ENCODE data around the gene IFT122. TPM values are rescaled to one million over a fixed set of nuclear protein-coding genes. Genes with fewer than 3 reads are reported as not detected.

The IFT122 gene
- total and polyA plus RNA-seq, 9 donors: 20.8 to 58.1 (median 45.6) TPM

DNA sequence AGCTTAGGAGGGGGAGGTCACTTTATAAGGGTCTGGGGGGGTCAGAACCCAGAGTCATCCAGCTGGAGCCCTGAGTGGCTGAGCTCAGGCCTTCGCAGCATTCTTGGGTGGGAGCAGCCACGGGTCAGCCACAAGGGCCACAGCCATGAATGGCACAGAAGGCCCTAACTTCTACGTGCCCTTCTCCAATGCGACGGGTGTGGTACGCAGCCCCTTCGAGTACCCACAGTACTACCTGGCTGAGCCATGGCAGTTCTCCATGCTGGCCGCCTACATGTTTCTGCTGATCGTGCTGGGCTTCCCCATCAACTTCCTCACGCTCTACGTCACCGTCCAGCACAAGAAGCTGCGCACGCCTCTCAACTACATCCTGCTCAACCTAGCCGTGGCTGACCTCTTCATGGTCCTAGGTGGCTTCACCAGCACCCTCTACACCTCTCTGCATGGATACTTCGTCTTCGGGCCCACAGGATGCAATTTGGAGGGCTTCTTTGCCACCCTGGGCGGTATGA, 88.6 kb downstream of the IFT122 start, which contains the start of gene RHO:
RHO (plus strand) TSS at position 51 of the 512 bp plus-strand sequence; CDS start at position 146, 95 bp downstream.
- Histone ChIP-seq H3K4me1 (ENCODE audit: insufficient read depth) (peaks cover 6% of the 10 kb centered on the region), H3K9me3 (no peaks in the 10 kb centered on the region), H3K4me3 (no peak within 1 kb of the TSS), H3K36me3 (no peaks in the 10 kb centered on the region), H3K27ac (no peak within 1 kb of the TSS), H3K27me3 (no peaks in the 10 kb centered on the region)
- intact Hi-C loops (cut with DNase I): no loop called here
- DNase-seq: no peak
- 90 to 96% (median 96%) methylated on average over 18 of the region's 18 CpGs for WGBS, 3 donors
- TF ChIP-seq EP300 (IDR thresholded peaks at IDR 0.05) (no peak), POLR2A (IDR thresholded peaks at IDR 0.05) (no peak)
- TF ChIP-seq, protein P1, sequence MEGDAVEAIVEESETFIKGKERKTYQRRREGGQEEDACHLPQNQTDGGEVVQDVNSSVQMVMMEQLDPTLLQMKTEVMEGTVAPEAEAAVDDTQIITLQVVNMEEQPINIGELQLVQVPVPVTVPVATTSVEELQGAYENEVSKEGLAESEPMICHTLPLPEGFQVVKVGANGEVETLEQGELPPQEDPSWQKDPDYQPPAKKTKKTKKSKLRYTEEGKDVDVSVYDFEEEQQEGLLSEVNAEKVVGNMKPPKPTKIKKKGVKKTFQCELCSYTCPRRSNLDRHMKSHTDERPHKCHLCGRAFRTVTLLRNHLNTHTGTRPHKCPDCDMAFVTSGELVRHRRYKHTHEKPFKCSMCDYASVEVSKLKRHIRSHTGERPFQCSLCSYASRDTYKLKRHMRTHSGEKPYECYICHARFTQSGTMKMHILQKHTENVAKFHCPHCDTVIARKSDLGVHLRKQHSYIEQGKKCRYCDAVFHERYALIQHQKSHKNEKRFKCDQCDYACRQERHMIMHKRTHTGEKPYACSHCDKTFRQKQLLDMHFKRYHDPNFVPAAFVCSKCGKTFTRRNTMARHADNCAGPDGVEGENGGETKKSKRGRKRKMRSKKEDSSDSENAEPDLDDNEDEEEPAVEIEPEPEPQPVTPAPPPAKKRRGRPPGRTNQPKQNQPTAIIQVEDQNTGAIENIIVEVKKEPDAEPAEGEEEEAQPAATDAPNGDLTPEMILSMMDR (IDR thresholded peaks at IDR 0.05): no peak

DNA sequence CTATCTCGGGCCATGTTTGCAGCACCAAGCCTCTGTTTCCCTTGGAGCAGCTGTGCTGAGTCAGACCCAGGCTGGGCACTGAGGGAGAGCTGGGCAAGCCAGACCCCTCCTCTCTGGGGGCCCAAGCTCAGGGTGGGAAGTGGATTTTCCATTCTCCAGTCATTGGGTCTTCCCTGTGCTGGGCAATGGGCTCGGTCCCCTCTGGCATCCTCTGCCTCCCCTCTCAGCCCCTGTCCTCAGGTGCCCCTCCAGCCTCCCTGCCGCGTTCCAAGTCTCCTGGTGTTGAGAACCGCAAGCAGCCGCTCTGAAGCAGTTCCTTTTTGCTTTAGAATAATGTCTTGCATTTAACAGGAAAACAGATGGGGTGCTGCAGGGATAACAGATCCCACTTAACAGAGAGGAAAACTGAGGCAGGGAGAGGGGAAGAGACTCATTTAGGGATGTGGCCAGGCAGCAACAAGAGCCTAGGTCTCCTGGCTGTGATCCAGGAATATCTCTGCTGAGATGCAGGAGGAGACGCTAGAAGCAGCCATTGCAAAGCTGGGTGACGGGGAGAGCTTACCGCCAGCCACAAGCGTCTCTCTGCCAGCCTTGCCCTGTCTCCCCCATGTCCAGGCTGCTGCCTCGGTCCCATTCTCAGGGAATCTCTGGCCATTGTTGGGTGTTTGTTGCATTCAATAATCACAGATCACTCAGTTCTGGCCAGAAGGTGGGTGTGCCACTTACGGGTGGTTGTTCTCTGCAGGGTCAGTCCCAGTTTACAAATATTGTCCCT, 89.6 kb downstream of the IFT122 start:
- no peaks in the 10 kb centered on the region for H3K27me3 ChIP-seq
- no peak overlapping the region for H3K4me3 ChIP-seq
- no peaks in the 10 kb centered on the region for H3K9me3 ChIP-seq
- intact Hi-C loops (cut with DNase I): no loop called here
- no peak overlapping the region for H3K27ac ChIP-seq
- no peaks in the 10 kb centered on the region for H3K36me3 ChIP-seq
- 73 to 83% (median 83%) methylated on average over 12 of the region's 12 CpGs for WGBS, 3 donors
- DNase-seq: no peak
- TF ChIP-seq POLR2A (IDR thresholded peaks at IDR 0.05) (no peak), EP300 (IDR thresholded peaks at IDR 0.05) (no peak)
- peaks cover 6% of the 10 kb centered on the region for H3K4me1 ChIP-seq (ENCODE audit: insufficient read depth)

DNA sequence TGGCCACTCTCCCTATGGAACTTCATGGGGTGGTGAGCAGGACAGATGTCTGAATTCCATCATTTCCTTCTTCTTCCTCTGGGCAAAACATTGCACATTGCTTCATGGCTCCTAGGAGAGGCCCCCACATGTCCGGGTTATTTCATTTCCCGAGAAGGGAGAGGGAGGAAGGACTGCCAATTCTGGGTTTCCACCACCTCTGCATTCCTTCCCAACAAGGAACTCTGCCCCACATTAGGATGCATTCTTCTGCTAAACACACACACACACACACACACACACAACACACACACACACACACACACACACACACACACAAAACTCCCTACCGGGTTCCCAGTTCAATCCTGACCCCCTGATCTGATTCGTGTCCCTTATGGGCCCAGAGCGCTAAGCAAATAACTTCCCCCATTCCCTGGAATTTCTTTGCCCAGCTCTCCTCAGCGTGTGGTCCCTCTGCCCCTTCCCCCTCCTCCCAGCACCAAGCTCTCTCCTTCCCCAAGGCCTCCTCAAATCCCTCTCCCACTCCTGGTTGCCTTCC, 90.3 kb downstream of the IFT122 start:
- WGBS, 3 donors: 13 to 19% (median 18%) methylated on average over 6 of the region's 6 CpGs
- TF ChIP-seq EP300 (IDR thresholded peaks at IDR 0.05): no peak
- no peak for TF ChIP-seq POLR2A (IDR thresholded peaks at IDR 0.05)
- TF ChIP-seq, protein P1 (IDR thresholded peaks at IDR 0.05): no peak
- Histone ChIP-seq H3K27me3 (no peaks in the 10 kb centered on the region), H3K27ac (no peak overlapping the region), H3K4me1 (ENCODE audit: insufficient read depth) (peaks cover 6% of the 10 kb centered on the region), H3K4me3 (no peak overlapping the region), H3K9me3 (no peaks in the 10 kb centered on the region), H3K36me3 (no peaks in the 10 kb centered on the region)
- intact Hi-C loops (cut with DNase I): no loop called here
- DNase-seq: no peak

DNA sequence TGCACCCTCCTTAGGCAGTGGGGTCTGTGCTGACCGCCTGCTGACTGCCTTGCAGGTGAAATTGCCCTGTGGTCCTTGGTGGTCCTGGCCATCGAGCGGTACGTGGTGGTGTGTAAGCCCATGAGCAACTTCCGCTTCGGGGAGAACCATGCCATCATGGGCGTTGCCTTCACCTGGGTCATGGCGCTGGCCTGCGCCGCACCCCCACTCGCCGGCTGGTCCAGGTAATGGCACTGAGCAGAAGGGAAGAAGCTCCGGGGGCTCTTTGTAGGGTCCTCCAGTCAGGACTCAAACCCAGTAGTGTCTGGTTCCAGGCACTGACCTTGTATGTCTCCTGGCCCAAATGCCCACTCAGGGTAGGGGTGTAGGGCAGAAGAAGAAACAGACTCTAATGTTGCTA, 90.8 kb downstream of the IFT122 start:
- 96 to 97% (median 96%) methylated on average over 13 of the region's 13 CpGs for WGBS, 3 donors
- Histone ChIP-seq H3K9me3 (no peaks in the 10 kb centered on the region), H3K27ac (no peak overlapping the region), H3K36me3 (no peaks in the 10 kb centered on the region), H3K4me1 (ENCODE audit: insufficient read depth) (peaks cover 8% of the 10 kb centered on the region), H3K4me3 (no peak overlapping the region), H3K27me3 (no peaks in the 10 kb centered on the region)
- no peak for DNase-seq
- TF ChIP-seq, protein P1 (IDR thresholded peaks at IDR 0.05): no peak
- TF ChIP-seq POLR2A (IDR thresholded peaks at IDR 0.05) (no peak), EP300 (IDR thresholded peaks at IDR 0.05) (no peak)
- intact Hi-C loops (cut with DNase I): no loop called here

DNA sequence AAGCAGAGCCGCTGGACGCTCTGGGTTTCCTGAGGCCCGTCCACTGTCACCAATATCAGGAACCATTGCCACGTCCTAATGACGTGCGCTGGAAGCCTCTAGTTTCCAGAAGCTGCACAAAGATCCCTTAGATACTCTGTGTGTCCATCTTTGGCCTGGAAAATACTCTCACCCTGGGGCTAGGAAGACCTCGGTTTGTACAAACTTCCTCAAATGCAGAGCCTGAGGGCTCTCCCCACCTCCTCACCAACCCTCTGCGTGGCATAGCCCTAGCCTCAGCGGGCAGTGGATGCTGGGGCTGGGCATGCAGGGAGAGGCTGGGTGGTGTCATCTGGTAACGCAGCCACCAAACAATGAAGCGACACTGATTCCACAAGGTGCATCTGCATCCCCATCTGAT, 91.7 kb downstream of the IFT122 start:
- Histone ChIP-seq H3K36me3 (no peaks in the 10 kb centered on the region), H3K27ac (no peak overlapping the region), H3K4me3 (no peak overlapping the region), H3K9me3 (no peaks in the 10 kb centered on the region), H3K27me3 (no peaks in the 10 kb centered on the region), H3K4me1 (ENCODE audit: insufficient read depth) (peaks cover 11% of the 10 kb centered on the region)
- 96 to 97% (median 97%) methylated on average over 11 of the region's 11 CpGs for WGBS, 3 donors
- DNase-seq: no peak
- intact Hi-C loops (cut with DNase I): no loop called here
- TF ChIP-seq, protein P1 (IDR thresholded peaks at IDR 0.05): no peak
- TF ChIP-seq EP300 (IDR thresholded peaks at IDR 0.05) (no peak), POLR2A (IDR thresholded peaks at IDR 0.05) (no peak)
